Colonic mucosa (tissue), 4 donors: ENCODE results near the gene TOR4A. TPM values are rescaled to one million over a fixed set of nuclear protein-coding genes. Genes with fewer than 3 reads are reported as not detected.
"Not testable (repeated sequence)": the region's sequence is repeated elsewhere in the genome, so short reads cannot be mapped to it uniquely, and the experiment has no call there.

Source experiments
- DNase-seq: peaks from one replicate; pipeline ENCODE4 v3.0.0-alpha.2; 2020
- H3K27ac ChIP-seq: fragments of 200-600 bp; one replicate; pipeline ENCODE4 v1.8.0; 2021
- H3K27me3 ChIP-seq: fragments of 200-600 bp; one replicate; pipeline ENCODE4 v1.8.0; 2021
- H3K36me3 ChIP-seq: fragments of 200-600 bp; one replicate; pipeline ENCODE4 v1.8.0; 2021
- H3K4me1 ChIP-seq: fragments of 200-600 bp; one replicate; pipeline ENCODE4 v1.8.0; 2021; ENCODE audit warnings: mild to moderate bottlenecking
- H3K4me3 ChIP-seq: fragments of 200-600 bp; one replicate; pipeline ENCODE4 v1.8.0; 2021
- H3K9ac ChIP-seq, 2 donors: one replicate each; pipeline ENCODE4 v1.7.0; 2013; ENCODE audit warnings: control low read depth in 2 of 2, low read depth in 2 of 2, low read length in 2 of 2
- H3K9me3 ChIP-seq: fragments of 200-600 bp; one replicate; pipeline ENCODE4 v1.8.0; 2021
- CTCF ChIP-seq: fragments of 200-600 bp; IDR thresholded peaks from one replicate; pipeline ENCODE4 v1.8.0; 2022; ENCODE audit warnings: antibody characterized with exemption, mild to moderate bottlenecking
- intact Hi-C: fragments of 100-400 bp; cut with DNase I; formaldehyde crosslinking; loops from one replicate; pipeline ENCODE4 v1.14.1; 2022
- total RNA-seq, 2 donors: library from RNA; stranded (reverse); fragmentation: NEBNext Ultra II Directional in 1 of 2; extraction: Animal tissue kit (Norgen Biotek cat#: 25700) in 1 of 2; gene quantifications; one replicate each; pipeline ENCODE4 v1.2.1, GENCODE V29; 2021
- donor health status: healthy.
- donor health status: DM: no; HTN: no; CAD: no.
- donor health status: DM: no; HTN: no; CAD: no.

TOR4A gene
- total RNA-seq, 2 donors from 2014 or later: 57.1 to 63.9 TPM

- no peak overlapping the region for H3K4me3 ChIP-seq
- no peak for TF ChIP-seq CTCF
- no peaks in the 10 kb centered on the region for H3K36me3 ChIP-seq
- no peak for DNase-seq
- H3K27ac ChIP-seq: no peak overlapping the region
- H3K9me3 ChIP-seq: no peaks in the 10 kb centered on the region
- no peaks in the 10 kb centered on the region for H3K27me3 ChIP-seq
- no peak overlapping the region for H3K9ac ChIP-seq
- intact Hi-C loops: no loop called here
- H3K4me1 ChIP-seq: no peaks in the 10 kb centered on the region
These were observed 46.2 kb downstream of the TOR4A start for GRCh38 chr9:137323531-137324331.

DNA sequence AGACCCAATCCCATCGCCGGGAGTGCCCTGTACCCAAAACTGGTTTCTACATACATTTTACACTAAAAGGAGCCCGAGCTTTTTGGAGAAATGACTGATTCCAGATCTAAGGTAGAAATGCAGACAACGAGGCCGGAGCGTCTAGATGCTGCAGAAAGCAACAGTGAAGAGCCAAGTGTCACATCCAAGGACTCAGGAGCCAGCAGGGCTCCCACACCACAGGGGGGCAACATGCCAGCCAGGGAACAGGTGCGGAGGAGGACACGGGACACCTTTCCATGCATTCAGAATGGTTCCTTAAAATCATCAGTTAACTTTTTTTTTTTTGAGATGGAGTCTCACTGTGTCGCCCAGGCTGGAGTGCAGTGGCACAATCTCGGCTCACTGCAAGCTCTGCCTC, 47.6 kb downstream of the TOR4A start:
- H3K4me3 ChIP-seq: no peak overlapping the region
- no peaks in the 10 kb centered on the region for H3K9me3 ChIP-seq
- no peak for TF ChIP-seq CTCF
- intact Hi-C loops: no loop called here
- no peaks in the 10 kb centered on the region for H3K4me1 ChIP-seq
- DNase-seq: no peak
- no peaks in the 10 kb centered on the region for H3K36me3 ChIP-seq
- no peak overlapping the region for H3K9ac ChIP-seq
- no peak overlapping the region for H3K27ac ChIP-seq
- H3K27me3 ChIP-seq: no peaks in the 10 kb centered on the region

DNA sequence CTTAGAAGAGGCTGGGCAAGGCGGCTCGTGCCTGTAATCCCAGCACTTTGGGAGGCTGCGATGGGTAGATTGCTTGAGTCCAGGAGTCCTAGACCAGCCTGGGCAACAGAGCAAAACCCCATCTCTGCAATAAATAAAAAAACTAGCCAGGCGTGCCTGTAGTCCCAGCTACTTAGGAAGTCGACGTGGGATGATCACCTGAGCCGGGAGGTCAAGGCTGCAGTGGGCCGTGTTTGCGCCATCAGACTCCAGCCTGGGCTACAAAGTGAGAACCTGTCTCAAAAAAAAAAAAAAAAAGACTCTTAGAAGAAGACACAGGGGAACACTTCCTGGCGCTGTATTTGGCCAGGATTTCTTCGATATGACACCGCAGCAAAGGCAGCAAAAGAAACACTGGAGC, 48.3 kb downstream of the TOR4A start:
- no peak for DNase-seq
- Histone ChIP-seq H3K9ac (no peak overlapping the region), H3K4me3 (no peak overlapping the region), H3K9me3 (no peaks in the 10 kb centered on the region), H3K27me3 (no peaks in the 10 kb centered on the region), H3K4me1 (no peaks in the 10 kb centered on the region), H3K27ac (no peak overlapping the region), H3K36me3 (no peaks in the 10 kb centered on the region)
- intact Hi-C loops: no loop called here
- no peak for TF ChIP-seq CTCF

DNA sequence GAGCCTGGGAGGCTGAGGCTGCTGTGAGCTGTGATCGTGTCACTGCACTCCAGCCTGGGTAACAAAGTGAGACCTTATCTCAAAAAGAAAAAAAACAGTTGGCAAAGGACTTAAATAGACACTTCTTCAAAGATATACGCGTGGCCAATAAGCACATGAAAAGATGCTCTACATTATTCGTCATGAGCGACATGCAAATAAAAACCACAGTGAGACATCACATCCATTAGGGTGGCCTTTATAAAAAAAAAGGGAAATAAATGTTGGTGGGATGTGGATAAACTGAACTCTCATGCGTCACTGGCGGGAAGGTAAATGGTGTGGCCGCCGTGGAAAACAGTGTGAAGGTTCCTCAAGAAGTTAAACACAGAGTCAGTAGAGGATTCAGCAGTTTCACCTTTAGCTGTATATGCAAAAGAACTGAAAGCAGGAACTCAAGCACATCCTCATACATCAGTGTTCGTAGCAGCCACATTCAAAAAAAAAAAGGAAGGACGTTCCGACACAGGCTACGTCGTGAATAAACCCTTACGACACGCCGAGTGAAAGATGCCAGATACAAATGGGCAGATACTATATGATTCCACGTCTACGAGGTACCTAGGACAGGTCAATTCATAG, 49.0 kb downstream of the TOR4A start:
- Histone ChIP-seq H3K36me3 (no peaks in the 10 kb centered on the region), H3K27me3 (no peaks in the 10 kb centered on the region), H3K4me1 (no peaks in the 10 kb centered on the region), H3K27ac (no peak overlapping the region), H3K9ac (no peak overlapping the region), H3K4me3 (no peak overlapping the region), H3K9me3 (no peaks in the 10 kb centered on the region)
- intact Hi-C loops: no loop called here
- DNase-seq: no peak
- no peak for TF ChIP-seq CTCF

- H3K27ac ChIP-seq, H3K36me3 ChIP-seq, H3K4me1 ChIP-seq, H3K4me3 ChIP-seq, H3K9ac ChIP-seq, H3K27me3 ChIP-seq, DNase-seq, H3K9me3 ChIP-seq, intact Hi-C loops: not testable (repeated sequence)
These were observed 50.4 kb downstream of the TOR4A start for GRCh38 chr9:137327641-137328550.

- not testable (repeated sequence) for H3K27ac ChIP-seq, H3K4me3 ChIP-seq, H3K9me3 ChIP-seq
These were observed 52.1 kb downstream of the TOR4A start for GRCh38 chr9:137329590-137329989.

More at GRCh38 chr9:137329590-137329989, 52.1 kb downstream of the TOR4A start:
- H3K36me3 ChIP-seq, H3K9ac ChIP-seq, H3K27me3 ChIP-seq, H3K4me1 ChIP-seq, intact Hi-C loops, DNase-seq: not testable (repeated sequence)
